GM12878 (cell line): ENCODE measurements around the gene LVRN. TPM values are rescaled to one million over a fixed set of nuclear protein-coding genes. Genes with fewer than 3 reads are reported as not detected.

Source experiments
- ATAC-seq: fragments of 200-7000 bp; cut with Tn5 transposase; 3 replicates; pipeline ENCODE4 v1.9.1; 2020; ENCODE audit warnings: mild to moderate bottlenecking, moderate library complexity
- BruUV-seq: library from RNA; stranded (reverse); fragments of 400-500 nt; replicated peaks from 2 replicates; lab custom pipeline; 2021; lab: Mats Ljungman, UMichigan
- CTCF ChIA-PET: fragments of 300-600 bp; sonication (Branson Sonifier 250); formaldehyde crosslinking; extraction: SDS; loops from one replicate; lab custom pipeline; 2021; ENCODE audit warnings: inconsistent platforms; lab: Yijun Ruan, JAX
- POLR2A ChIA-PET: fragments of 350-600 bp; formaldehyde crosslinking; extraction: SDS; loops from one replicate; lab custom pipeline; 2021; ENCODE audit warnings: inconsistent platforms; lab: Charles Lee
- RAD21 ChIA-PET: fragments of 300-600 bp; sonication (Branson Sonifier 250); formaldehyde crosslinking; loops from one replicate; lab custom pipeline; 2023; ENCODE audit warnings: antibody characterized with exemption; ENCODE audit not compliant: unreplicated experiment; lab: Charles Lee
- SMC1A ChIA-PET: fragments of 300-600 bp; sonication (Branson Sonifier 250); formaldehyde crosslinking; loops from one replicate; lab custom pipeline; 2023; ENCODE audit not compliant: unreplicated experiment, uncharacterized antibody; lab: Charles Lee
- DNase-seq: peaks from one replicate; pipeline ENCODE4 v3.0.0-alpha.2; 2011; ENCODE audit warnings: low read depth, low spot score
- FAIRE-seq: peaks from 3 replicates; lab custom pipeline; 2011; peaks lifted over from hg19 to GRCh38; lab: Jason Lieb, UNC
- H2AFZ ChIP-seq: 2 replicates; pipeline ENCODE4 v1.6.0; 2011; ENCODE audit warnings: low read depth, low read length, control low read depth; ENCODE audit not compliant: control insufficient read depth
- H3K27ac ChIP-seq: 2 replicates; pipeline ENCODE4 v1.5.1; 2011; ENCODE audit warnings: control low read depth; ENCODE audit not compliant: control insufficient read depth, insufficient read depth
- H3K27me3 ChIP-seq, 2 experiments: replicated peaks in 1 of 2; 2 replicates each; pipeline versions ENCODE4 v1.6.0 to v1.6.1; 2011; ENCODE audit warnings: low read length in 1 of 2; ENCODE audit not compliant: control insufficient read depth in 2 of 2, insufficient read depth in 2 of 2
- H3K36me3 ChIP-seq, 2 experiments: 2 replicates each; pipeline ENCODE4 v1.5.1; 2011; ENCODE audit warnings: low read length in 1 of 2; ENCODE audit not compliant: control insufficient read depth in 2 of 2, insufficient read depth in 2 of 2
- H3K4me1 ChIP-seq: 2 replicates; pipeline ENCODE4 v1.6.1; 2011; ENCODE audit warnings: mild to moderate bottlenecking, low read length, moderate library complexity, mixed read lengths; ENCODE audit not compliant: control insufficient read depth, insufficient read depth
- H3K4me2 ChIP-seq: 2 replicates; pipeline ENCODE4 v1.6.0; 2011; ENCODE audit warnings: control low read depth; ENCODE audit not compliant: control insufficient read depth, insufficient read depth
- H3K4me3 ChIP-seq: fragments of 200-600 bp; sonication (generic); 2 replicates; pipeline ENCODE4 v1.5.1; 2016
- H3K79me2 ChIP-seq: 2 replicates; pipeline ENCODE4 v1.6.0; 2011; ENCODE audit warnings: low read length; ENCODE audit not compliant: control insufficient read depth, insufficient read depth
- H3K9ac ChIP-seq: 2 replicates; pipeline ENCODE4 v1.8.0; 2011; ENCODE audit warnings: low read length, control low read depth, mixed read lengths; ENCODE audit not compliant: control insufficient read depth, insufficient read depth
- H3K9me3 ChIP-seq: replicated peaks from 3 replicates; pipeline ENCODE4 v1.5.1; 2011; ENCODE audit warnings: mild to moderate bottlenecking, low read length; ENCODE audit not compliant: control insufficient read depth, insufficient read depth
- H4K20me1 ChIP-seq: 2 replicates; pipeline ENCODE4 v1.6.0; 2011; ENCODE audit not compliant: control insufficient read depth, insufficient read depth
- ATF7 ChIP-seq: fragments of 450-650 bp; IDR thresholded peaks from 2 replicates; pipeline ENCODE4 v1.6.1; 2016; ENCODE audit warnings: low read depth, mild to moderate bottlenecking
- BMI1 ChIP-seq: fragments of 450-650 bp; IDR thresholded peaks from 2 replicates; pipeline ENCODE4 v1.6.1; 2016; ENCODE audit warnings: mild to moderate bottlenecking, moderate library complexity, borderline replicate concordance
- E4F1 ChIP-seq: fragments of 450-650 bp; IDR thresholded peaks from 2 replicates; pipeline ENCODE4 v1.6.1; 2018; ENCODE audit warnings: borderline replicate concordance, mild to moderate bottlenecking; ENCODE audit not compliant: partially characterized antibody
- FOXM1 ChIP-seq: IDR thresholded peaks from 2 replicates; pipeline ENCODE4 v1.6.1; 2012; ENCODE audit warnings: low read depth, mild to moderate bottlenecking, inconsistent platforms, low read length, moderate library complexity
- KDM1A ChIP-seq: fragments of 200-600 bp; sonication (generic); IDR thresholded peaks from 2 replicates; pipeline ENCODE4 v1.6.1; 2016; ENCODE audit warnings: borderline replicate concordance
- MLLT1 ChIP-seq: fragments of 450-650 bp; IDR thresholded peaks from 2 replicates; pipeline ENCODE4 v1.6.1; 2016; ENCODE audit warnings: mild to moderate bottlenecking
- NKRF ChIP-seq: fragments of 450-650 bp; conservative IDR thresholded peaks from 2 replicates; pipeline ENCODE4 v1.6.1; 2017; ENCODE audit warnings: mild to moderate bottlenecking, moderate library complexity
- ZBTB40 ChIP-seq: fragments of 450-650 bp; IDR thresholded peaks from 2 replicates; pipeline ENCODE4 v1.6.1; 2016; ENCODE audit warnings: mild to moderate bottlenecking, moderate library complexity, borderline replicate concordance
- WGBS: methylation state at CpG from one replicate; pipeline ENCODE4 v1.1.6; 2016; ENCODE audit warnings: low lambda C conversion rate; ENCODE audit not compliant: insufficient replicate concordance, insufficient coverage; ENCODE audit errors: missing lambda C conversion rate; 5-methylcytosine and 5-hydroxymethylcytosine counted together
- in situ Hi-C: fragments of 300-500 bp; cut with MboI; formaldehyde crosslinking; loops from 9 replicates; pipeline ENCODE4 v1.14.3; 2018; ENCODE audit warnings: mixed read lengths
- intact Hi-C: fragments of 100-400 bp; cut with micrococcal nuclease; formaldehyde crosslinking; loops from one replicate; pipeline ENCODE4 v1.14.2; 2022; ENCODE audit not compliant: unreplicated experiment
- polyA plus RNA-seq, 11 experiments: library from polyadenylated mRNA; depleted of rRNA in 4 of 11; unstranded in 6 of 11; stranded (reverse) in 5 of 11; fragments of >200 nt; fragmentation: Nextera tagmentation in 4 of 11; fragmentation: Illumina TruSeq in 1 of 11; extraction: Ambion mirVana in 4 of 11; extraction: Trizol in 1 of 11; gene quantifications; 1 replicate in 1 of 11; 2 replicates in 10 of 11; pipeline versions ENCODE4 v1.2.1 to v1.2.3, GENCODE V29; 2011 to 2016; ENCODE audit warnings: inconsistent platforms in 2 of 11, missing spikeins in 2 of 11, low read depth in 1 of 11
- total RNA-seq, 4 experiments: library from RNA; depleted of rRNA in 3 of 4; stranded (reverse); fragments of >200 nt in 3 of 4; fragmentation: Illumina TruSeq in 1 of 4; extraction: Trizol in 1 of 4; gene quantifications; 2 replicates each; pipeline versions ENCODE4 v1.2.1 to v1.2.3, GENCODE V29; 2013 to 2021

Gene LVRN
- total and polyA plus RNA-seq, 10 of the 15 experiments (the other 5 are each of a cell fraction or from before 2014, with no cell fraction given), result 0.04 to 0.87 (median 0.11) TPM; not detected in 4

- H3K4me2 ChIP-seq, result no peak overlapping the region
- ChIA-PET CTCF (interaction anchor here (1.3 kb wide), 1 partner anchor 45 kb away, joined by 3 read pairs; no protein-coding TSS in a partner anchor), RAD21 (no interaction called here), POLR2A (no interaction called here)
- 52% methylated on average over 10 of the region's 10 CpGs for WGBS
- H2AFZ ChIP-seq, result no peak overlapping the region
- H3K36me3 ChIP-seq, result no peaks in the 10 kb centered on the region
- ATAC-seq, result no peak
- no peaks in the 10 kb centered on the region for H3K9me3 ChIP-seq
- no peak for DNase-seq
- BruUV-seq, result no TSS peak
- no peaks in the 10 kb centered on the region for H3K4me1 ChIP-seq
- no peaks in the 10 kb centered on the region for H3K79me2 ChIP-seq
- no peak for FAIRE-seq
- no peak overlapping the region for H3K4me3 ChIP-seq
- H3K27me3 ChIP-seq, result no peaks in the 10 kb centered on the region; a peak in 1 of 4 replicates
- H3K9ac ChIP-seq, result no peak overlapping the region
- no peak overlapping the region for H3K27ac ChIP-seq
- intact Hi-C loops, result no loop called here
- H4K20me1 ChIP-seq, result no peaks in the 10 kb centered on the region
- TF ChIP-seq ATF7 (no peak), KDM1A (no peak), NKRF (no peak), E4F1 (no peak), MLLT1 (no peak), ZBTB40 (no peak), BMI1 (no peak), FOXM1 (no peak)
- TF ChIP-seq, all 136 proteins: peak for 0
- SMC1A ChIA-PET, result interaction anchor here (0.9 to 1.2 kb wide), 2 partner anchors 10 to 12 kb away, joined by 3 to 4 read pairs; no protein-coding TSS in a partner anchor
- in situ Hi-C loops, result no loop called here
These were observed 23.8 kb downstream of the LVRN start for GRCh38 chr5:115985802-115986757.
